IMR-90 (cell line): ENCODE data around the gene ZNF600. TPM values are rescaled to one million over a fixed set of nuclear protein-coding genes. Genes with fewer than 3 reads are reported as not detected.

Source experiments
- ATAC-seq: fragments of 200-7000 bp; cut with Tn5 transposase; 2 replicates; pipeline ENCODE4 v1.9.1; 2020; ENCODE audit warnings: low read depth, mild to moderate bottlenecking, moderate library complexity
- BruUV-seq: library from RNA; stranded (reverse); fragments of 400-500 nt; replicated peaks from 2 replicates; lab custom pipeline; 2021; lab: Mats Ljungman, UMichigan
- CTCF ChIA-PET: fragments of 300-600 bp; formaldehyde crosslinking; extraction: SDS; loops from one replicate; lab custom pipeline; 2021; ENCODE audit warnings: antibody characterized with exemption; lab: Yijun Ruan, JAX
- POLR2A ChIA-PET: fragments of 300-600 bp; sonication (Branson Sonifier 250); formaldehyde crosslinking; loops from one replicate; lab custom pipeline; 2022; ENCODE audit warnings: antibody characterized with exemption; ENCODE audit not compliant: unreplicated experiment; lab: Charles Lee
- DNase-seq: peaks from one replicate; pipeline ENCODE4 v3.0.0; 2013
- H2AFZ ChIP-seq: replicated peaks from 2 replicates; pipeline ENCODE3; 2013; ENCODE audit warnings: low read length, mild to moderate bottlenecking; ENCODE audit not compliant: poor library complexity
- H2AK5ac ChIP-seq: 2 replicates; pipeline ENCODE4 v1.6.1; 2013; ENCODE audit warnings: low read depth, low read length, inconsistent platforms
- H2AK9ac ChIP-seq: replicated peaks from 2 replicates; pipeline ENCODE3; 2013; ENCODE audit warnings: mild to moderate bottlenecking, low read depth, low read length, moderate library complexity; ENCODE audit not compliant: poor library complexity
- H2BK120ac ChIP-seq: 2 replicates; pipeline ENCODE4 v1.6.1; 2013; ENCODE audit warnings: low read depth, low read length, inconsistent platforms
- H2BK15ac ChIP-seq: 3 replicates; pipeline ENCODE4 v1.6.1; 2013; ENCODE audit warnings: low read depth, low read length, inconsistent platforms
- H2BK20ac ChIP-seq: 2 replicates; pipeline ENCODE4 v1.6.1; 2013; ENCODE audit warnings: low read depth, mild to moderate bottlenecking, inconsistent platforms, low read length, moderate library complexity
- H2BK5ac ChIP-seq: 2 replicates; pipeline ENCODE4 v1.6.1; 2013; ENCODE audit warnings: mild to moderate bottlenecking, low read depth, low read length, inconsistent platforms; ENCODE audit not compliant: poor library complexity, severe bottlenecking
- H3K14ac ChIP-seq: replicated peaks from 2 replicates; pipeline ENCODE4 v1.6.1; 2013; ENCODE audit warnings: low read depth, low read length, inconsistent platforms
- H3K18ac ChIP-seq: 2 replicates; pipeline ENCODE4 v1.6.1; 2013; ENCODE audit warnings: low read depth, low read length, control low read depth
- H3K23ac ChIP-seq: 2 replicates; pipeline ENCODE4 v1.6.1; 2013; ENCODE audit warnings: low read depth, low read length, inconsistent platforms
- H3K27ac ChIP-seq: 2 replicates; pipeline ENCODE4 v1.5.1; 2013; ENCODE audit warnings: mild to moderate bottlenecking, control low read depth, low read length; ENCODE audit not compliant: insufficient read depth
- H3K27me3 ChIP-seq: 2 replicates; pipeline ENCODE4 v1.6.1; 2013; ENCODE audit warnings: low read length; ENCODE audit not compliant: control insufficient read depth, insufficient read depth
- H3K36me3 ChIP-seq: 2 replicates; pipeline ENCODE4 v1.6.1; 2013; ENCODE audit warnings: low read length, mixed read lengths; ENCODE audit not compliant: control insufficient read depth, insufficient read depth
- H3K4ac ChIP-seq: 2 replicates; pipeline ENCODE4 v1.6.1; 2013; ENCODE audit warnings: low read depth, low read length, inconsistent platforms
- H3K4me1 ChIP-seq: 2 replicates; pipeline ENCODE4 v1.6.1; 2013; ENCODE audit warnings: low read length, mixed read lengths; ENCODE audit not compliant: control insufficient read depth, insufficient read depth
- H3K4me2 ChIP-seq: 2 replicates; pipeline ENCODE4 v1.6.1; 2013; ENCODE audit warnings: low read depth, mild to moderate bottlenecking, control low read depth, low read length, moderate library complexity
- H3K4me3 ChIP-seq: 2 replicates; pipeline ENCODE4 v1.5.1; 2013; ENCODE audit warnings: low read depth, mild to moderate bottlenecking, control low read depth, low read length, moderate library complexity; ENCODE audit not compliant: insufficient read depth
- H3K56ac ChIP-seq: 2 replicates; pipeline ENCODE4 v1.6.1; 2013; ENCODE audit warnings: low read length, inconsistent platforms; ENCODE audit not compliant: insufficient read depth; ENCODE audit errors: extremely low read depth
- H3K79me1 ChIP-seq, 2 experiments: 2 replicates each; pipeline ENCODE4 v1.6.1; 2013; ENCODE audit warnings: low read length in 2 of 2, inconsistent platforms in 1 of 2, low read depth in 1 of 2
- H3K9ac ChIP-seq: 2 replicates; pipeline ENCODE4 v1.6.1; 2013; ENCODE audit warnings: low read depth, low read length, control low read depth
- H3K9me1 ChIP-seq: 2 replicates; pipeline ENCODE4 v1.6.1; 2013; ENCODE audit warnings: low read length, inconsistent platforms; ENCODE audit not compliant: insufficient read depth
- H3K9me3 ChIP-seq: 2 replicates; pipeline ENCODE4 v1.6.1; 2013; ENCODE audit warnings: low read length; ENCODE audit not compliant: control insufficient read depth, insufficient read depth
- H4K20me1 ChIP-seq: 2 replicates; pipeline ENCODE4 v1.6.1; 2013; ENCODE audit warnings: low read length, inconsistent platforms; ENCODE audit not compliant: insufficient read depth
- H4K5ac ChIP-seq: 2 replicates; pipeline ENCODE4 v1.6.1; 2013; ENCODE audit warnings: mild to moderate bottlenecking, low read depth, low read length, control low read depth
- H4K8ac ChIP-seq, 2 experiments: 2 replicates each; pipeline ENCODE4 v1.6.1; 2013; ENCODE audit warnings: low read depth in 2 of 2, low read length in 2 of 2, control low read depth in 1 of 2, inconsistent platforms in 1 of 2
- H4K91ac ChIP-seq: 2 replicates; pipeline ENCODE4 v1.6.1; 2013; ENCODE audit warnings: low read depth, low read length, inconsistent platforms; ENCODE audit not compliant: insufficient read depth
- BHLHE40 ChIP-seq: fragments of 150-350 bp; IDR thresholded peaks from 2 replicates; pipeline ENCODE4 v1.6.1; 2016; ENCODE audit warnings: mild to moderate bottlenecking, low read depth, low read length
- CEBPB ChIP-seq: IDR thresholded peaks from 2 replicates; pipeline ENCODE4 v1.6.1; 2012; ENCODE audit warnings: low read depth, low read length, improper control_type of control experiment
- CHD1 ChIP-seq: IDR thresholded peaks from 2 replicates; pipeline ENCODE4 v1.6.1; 2012; ENCODE audit warnings: low read depth, low read length, improper control_type of control experiment
- CTCF ChIP-seq: conservative IDR thresholded peaks from 2 replicates; pipeline ENCODE4 v1.5.1; 2012; ENCODE audit warnings: mild to moderate bottlenecking, low read depth, low read length, improper control_type of control experiment
- ELK1 ChIP-seq: fragments of 150-350 bp; IDR thresholded peaks from 2 replicates; pipeline ENCODE4 v1.6.1; 2016; ENCODE audit warnings: low read depth, mild to moderate bottlenecking, low read length, moderate library complexity, borderline replicate concordance
- FOS ChIP-seq: fragments of 150-350 bp; IDR thresholded peaks from 2 replicates; pipeline ENCODE4 v1.6.1; 2016; ENCODE audit warnings: low read depth, low read length
- MAFK ChIP-seq: IDR thresholded peaks from 2 replicates; pipeline ENCODE4 v1.6.1; 2012; ENCODE audit warnings: low read depth, low read length, improper control_type of control experiment
- MAZ ChIP-seq: IDR thresholded peaks from 2 replicates; pipeline ENCODE4 v1.6.1; 2012; ENCODE audit warnings: low read depth, mild to moderate bottlenecking, low read length, improper control_type of control experiment, moderate library complexity, borderline replicate concordance
- MXI1 ChIP-seq: IDR thresholded peaks from 2 replicates; pipeline ENCODE4 v1.6.1; 2012; ENCODE audit warnings: low read depth, mild to moderate bottlenecking, low read length, moderate library complexity, borderline replicate concordance
- NFE2L2 ChIP-seq: fragments of 150-350 bp; IDR thresholded peaks from 2 replicates; pipeline ENCODE4 v1.6.1; 2016; ENCODE audit warnings: low read depth, mild to moderate bottlenecking, low read length
- POLR2A ChIP-seq: IDR thresholded peaks from 2 replicates; pipeline ENCODE4 v1.6.1; 2012; ENCODE audit warnings: mild to moderate bottlenecking, low read depth, low read length
- RAD21 ChIP-seq: IDR thresholded peaks from 2 replicates; pipeline ENCODE4 v1.6.1; 2012; ENCODE audit warnings: low read length, improper control_type of control experiment
- RCOR1 ChIP-seq: IDR thresholded peaks from 2 replicates; pipeline ENCODE4 v1.6.1; 2012; ENCODE audit warnings: mild to moderate bottlenecking, low read length, improper control_type of control experiment; ENCODE audit not compliant: insufficient replicate concordance
- RFX5 ChIP-seq: IDR thresholded peaks from 2 replicates; pipeline ENCODE4 v1.8.0; 2012; ENCODE audit warnings: low read depth, mild to moderate bottlenecking, low read length, moderate library complexity
- SMC3 ChIP-seq: fragments of 150-350 bp; IDR thresholded peaks from 2 replicates; pipeline ENCODE4 v1.6.1; 2016; ENCODE audit warnings: low read depth, mild to moderate bottlenecking, antibody characterized with exemption, low read length, moderate library complexity
- USF2 ChIP-seq: fragments of 150-350 bp; IDR thresholded peaks from 2 replicates; pipeline ENCODE4 v1.6.1; 2017; ENCODE audit warnings: mild to moderate bottlenecking, antibody characterized with exemption, low read length, low read depth
- WGBS, 2 experiments: methylation state at CpG; one replicate each; pipeline versions ENCODE4 v1.1.5 to v1.1.7; 2013; ENCODE audit warnings: missing lambda C conversion rate in 2 of 2; ENCODE audit not compliant: insufficient read length in 1 of 2; ENCODE audit errors: extremely low coverage in 2 of 2; 5-methylcytosine and 5-hydroxymethylcytosine counted together
- dilution Hi-C: fragments of 300-500 bp; cut with HindIII; formaldehyde crosslinking; loops from one replicate; pipeline ENCODE4 v1.14.3; 2018; ENCODE audit warnings: low sequenced_read_pairs; ENCODE audit not compliant: unreplicated experiment
- in situ Hi-C: fragments of 300-500 bp; cut with MboI; formaldehyde crosslinking; loops from 3 replicates; pipeline ENCODE4 v1.14.3; 2019; ENCODE audit warnings: low sequenced_read_pairs, inconsistent platforms, mixed read lengths
- intact Hi-C: fragments of 100-400 bp; cut with micrococcal nuclease; formaldehyde crosslinking; loops from 2 replicates; pipeline ENCODE4 v1.10.0; 2022
- polyA plus RNA-seq, 3 experiments: library from polyadenylated mRNA; depleted of rRNA; stranded (reverse); fragments of >200 nt; gene quantifications; 2 replicates each; pipeline ENCODE4 v1.2.3, GENCODE V29; 2012; ENCODE audit warnings: low replicate concordance in 1 of 3
- total RNA-seq: library from RNA; depleted of rRNA; stranded (reverse); fragments of >200 nt; gene quantifications from 2 replicates; pipeline ENCODE4 v1.2.3, GENCODE V29; 2012

ZNF600 gene
- total and polyA plus RNA-seq, 2 of the 4 experiments (the other 2 are of a cell fraction): 4.0 to 4.1 TPM

- no CpG with 5 or more reads among the region's 3 CpGs for WGBS, 2 experiments
- Histone ChIP-seq H4K8ac (no peak overlapping the region), H4K91ac (no peak overlapping the region), H3K27ac (no peak overlapping the region), H2BK120ac (no peak overlapping the region), H2AK5ac (no peak overlapping the region), H4K20me1 (no peaks in the 10 kb centered on the region), H3K4me1 (no peaks in the 10 kb centered on the region), H2BK15ac (no peak overlapping the region), H3K4me2 (no peak overlapping the region), H2BK20ac (no peak overlapping the region), H3K23ac (no peak overlapping the region), H3K4me3 (no peak overlapping the region), H3K9me1 (no peaks in the 10 kb centered on the region), H2AFZ (no peak overlapping the region), H3K14ac (no peak overlapping the region), H3K4ac (no peak overlapping the region), H3K27me3 (no peaks in the 10 kb centered on the region), H3K36me3 (no peaks in the 10 kb centered on the region), H3K18ac (no peak overlapping the region), H2BK5ac (no peak overlapping the region), H3K9me3 (no peaks in the 10 kb centered on the region; the same call in 1 of the 2 replicates), H3K56ac (no peak overlapping the region), H4K5ac (no peak overlapping the region), H2AK9ac (no peak overlapping the region), H3K79me1 (no peaks in the 10 kb centered on the region), H3K9ac (no peak overlapping the region)
- intact Hi-C loops (loop anchor here (10.0 kb wide), 1 partner anchor 208 kb away; no protein-coding TSS in a partner anchor), in situ Hi-C loops (no loop called here), dilution Hi-C loops (no loop called here)
- ChIA-PET POLR2A (no interaction called here), CTCF (no interaction called here)
- no peak for DNase-seq
- TF ChIP-seq BHLHE40 (no peak), MAZ (no peak), ELK1 (no peak), RFX5 (no peak), POLR2A (no peak), SMC3 (no peak), FOS (no peak), CTCF (no peak), USF2 (no peak), RCOR1 (no peak), RAD21 (no peak), NFE2L2 (no peak), CEBPB (no peak), MAFK (no peak), MXI1 (no peak), CHD1 (no peak)
- ATAC-seq: no peak
- BruUV-seq: no TSS peak
Observed at GRCh38 chr19:52742516-52742915, 44.1 kb downstream of the ZNF600 start.
